ENCODE results near the gene SEPTIN3. TPM values are rescaled to one million over a fixed set of nuclear protein-coding genes. Genes with fewer than 3 reads are reported as not detected.
A peak's percentile ranks its signal among the peaks of the same experiment; 100 is the strongest.

Gene SEPTIN3
- total and polyA plus RNA-seq, 2 of the 8 experiments (the other 6 are each of a cell fraction or from before 2014, with no cell fraction given), result 38.9 to 52.9 TPM

GRCh38 chr22:41928593-41929417 lies 40.4 kb upstream of the SEPTIN3 start:
- Histone ChIP-seq H4K91ac (replicated peaks; ENCODE audit: insufficient read length, low read length) (no peak overlapping the region), H2AK5ac (ENCODE audit: low read depth, low read length) (no peak overlapping the region), H3K4ac (replicated peaks; ENCODE audit: insufficient read length, low read depth, low read length) (no peak overlapping the region), H2BK120ac (replicated peaks; ENCODE audit: low read depth, low read length) (no peak overlapping the region), H3K79me2 (ENCODE audit: control insufficient read depth in 1 of 2, insufficient read depth in 2 of 2, low read length in 2 of 2) (no peaks in the 10 kb centered on the region), H3K23me2 (ENCODE audit: low read depth, low read length) (peaks cover 4% of the 10 kb centered on the region; the same call in 1 of the 2 replicates), H3K4me2 (ENCODE audit: insufficient read depth in 1 of 2, low read depth in 2 of 2, low read length in 2 of 2) (no peak overlapping the region), H2BK5ac (ENCODE audit: low read depth, low read length) (no peak overlapping the region), H4K5ac (ENCODE audit: insufficient read length, low read depth, low read length) (no peak overlapping the region), H3K9me3 (ENCODE audit: insufficient read depth in 2 of 2, low read depth in 1 of 2, low read length in 1 of 2) (no peaks in the 10 kb centered on the region), H3K9ac (replicated peaks in 1 of 4; ENCODE audit: extremely low read depth in 1 of 4, low read depth in 3 of 4, low read length in 3 of 4) (no peak overlapping the region), H3K23ac (ENCODE audit: insufficient read length) (no peak overlapping the region), H2BK12ac (ENCODE audit: low read depth, low read length) (no peak overlapping the region), H3K18ac (ENCODE audit: extremely low read depth, low read length) (peak overlapping the region; percentile 28; the same call in 1 of the 2 replicates), H3K36me3 (ENCODE audit: control insufficient read depth in 2 of 4, insufficient read depth in 4 of 4, low read length in 3 of 4) (no peaks in the 10 kb centered on the region), H3K56ac (replicated peaks; ENCODE audit: insufficient read length, low read depth, low read length) (no peak overlapping the region), H3K4me3 (ENCODE audit: extremely low read depth in 1 of 4, insufficient read depth in 2 of 4, low read depth in 3 of 4, low read length in 4 of 4) (no peak overlapping the region), H3K14ac (ENCODE audit: insufficient read length) (no peak overlapping the region), H3K27ac (ENCODE audit: low read depth, low read length) (no peak overlapping the region), H2BK15ac (ENCODE audit: low read length) (no peak overlapping the region), H4K8ac (ENCODE audit: extremely low read depth, insufficient read depth, low read length) (peak overlapping the region; percentile 68), H3K4me1 (replicated peaks in 1 of 4; ENCODE audit: control insufficient read depth in 3 of 4, insufficient read depth in 4 of 4, low read length in 3 of 4) (peaks cover 0 to 24% (median 13%) of the 10 kb centered on the region in 4 experiments; a peak in 6 of 7 replicates), H2BK20ac (ENCODE audit: low read length) (no peak overlapping the region), H2AFZ (ENCODE audit: low read length) (no peak overlapping the region), H4K20me1 (replicated peaks in 1 of 2; ENCODE audit: control insufficient read depth in 1 of 2, insufficient read depth in 2 of 2, low read length in 2 of 2) (peaks cover 4 to 6% of the 10 kb centered on the region in 2 experiments), H3K79me1 (ENCODE audit: low read depth, low read length) (no peaks in the 10 kb centered on the region), H3K27me3 (replicated peaks in 1 of 4; ENCODE audit: control insufficient read depth in 3 of 4, extremely low read depth in 1 of 4, insufficient read depth in 3 of 4, low read length in 3 of 4) (peaks cover 11 to 45% (median 32%) of the 10 kb centered on the region in 4 experiments)
- peak; percentile 0; the same call in 1 of the 2 replicates for TF ChIP-seq POLR2AphosphoS5 (IDR thresholded peaks at IDR 0.05; ENCODE audit: low read depth, low read length)
- TF ChIP-seq HDAC2 (IDR thresholded peaks at IDR 0.05; ENCODE audit: borderline replicate concordance in 1 of 2, low read depth in 2 of 2, low read length in 2 of 2), result no peak
- TF ChIP-seq POLR2A (IDR thresholded peaks at IDR 0.05; ENCODE audit: control extremely low read depth in 1 of 2, low read depth in 2 of 2, low read length in 2 of 2), result peak in 1 of 2 experiments; percentile 35; a peak in 1 of 3 replicates
- ChIA-PET POLR2A (ENCODE audit: partially characterized antibody) (interaction anchor here (0.6 to 3.7 kb wide), 19 partner anchors 9 to 1181 kb away, joined by 3 to 17 read pairs (median 4); partner anchors contain the start of genes CCDC134, CENPM and SNU13), CTCF (ENCODE audit: partially characterized antibody) (interaction anchor here (1.1 to 5.9 kb wide), 8 partner anchors 10 to 232 kb away, joined by 3 to 77 read pairs (median 4); partner anchors contain the start of gene SEPTIN3)
- 81% methylated on average over 9 of the region's 14 CpGs; no CpG with 5 or more reads in 1 of the 2 experiments for WGBS, 2 experiments (ENCODE audit: extremely low coverage in 1 of 2, insufficient coverage in 1 of 2, insufficient read length in 1 of 2, insufficient replicate concordance in 2 of 2, low coverage in 1 of 2, low lambda C conversion rate in 2 of 2, missing lambda C conversion rate in 1 of 2)
- FAIRE-seq (no peak), DNase-seq (ENCODE audit: low read depth in 1 of 2, low spot score in 2 of 2) (no peak)
